ENCODE data around the gene NUDT6.
"Not testable (repeated sequence)": the region's sequence is repeated elsewhere in the genome, so short reads cannot be mapped to it uniquely, and the experiment has no call there.

The NUDT6 gene, protein sequence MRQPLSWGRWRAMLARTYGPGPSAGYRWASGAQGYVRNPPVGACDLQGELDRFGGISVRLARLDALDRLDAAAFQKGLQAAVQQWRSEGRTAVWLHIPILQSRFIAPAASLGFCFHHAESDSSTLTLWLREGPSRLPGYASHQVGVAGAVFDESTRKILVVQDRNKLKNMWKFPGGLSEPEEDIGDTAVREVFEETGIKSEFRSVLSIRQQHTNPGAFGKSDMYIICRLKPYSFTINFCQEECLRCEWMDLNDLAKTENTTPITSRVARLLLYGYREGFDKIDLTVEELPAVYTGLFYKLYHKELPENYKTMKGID

DNA sequence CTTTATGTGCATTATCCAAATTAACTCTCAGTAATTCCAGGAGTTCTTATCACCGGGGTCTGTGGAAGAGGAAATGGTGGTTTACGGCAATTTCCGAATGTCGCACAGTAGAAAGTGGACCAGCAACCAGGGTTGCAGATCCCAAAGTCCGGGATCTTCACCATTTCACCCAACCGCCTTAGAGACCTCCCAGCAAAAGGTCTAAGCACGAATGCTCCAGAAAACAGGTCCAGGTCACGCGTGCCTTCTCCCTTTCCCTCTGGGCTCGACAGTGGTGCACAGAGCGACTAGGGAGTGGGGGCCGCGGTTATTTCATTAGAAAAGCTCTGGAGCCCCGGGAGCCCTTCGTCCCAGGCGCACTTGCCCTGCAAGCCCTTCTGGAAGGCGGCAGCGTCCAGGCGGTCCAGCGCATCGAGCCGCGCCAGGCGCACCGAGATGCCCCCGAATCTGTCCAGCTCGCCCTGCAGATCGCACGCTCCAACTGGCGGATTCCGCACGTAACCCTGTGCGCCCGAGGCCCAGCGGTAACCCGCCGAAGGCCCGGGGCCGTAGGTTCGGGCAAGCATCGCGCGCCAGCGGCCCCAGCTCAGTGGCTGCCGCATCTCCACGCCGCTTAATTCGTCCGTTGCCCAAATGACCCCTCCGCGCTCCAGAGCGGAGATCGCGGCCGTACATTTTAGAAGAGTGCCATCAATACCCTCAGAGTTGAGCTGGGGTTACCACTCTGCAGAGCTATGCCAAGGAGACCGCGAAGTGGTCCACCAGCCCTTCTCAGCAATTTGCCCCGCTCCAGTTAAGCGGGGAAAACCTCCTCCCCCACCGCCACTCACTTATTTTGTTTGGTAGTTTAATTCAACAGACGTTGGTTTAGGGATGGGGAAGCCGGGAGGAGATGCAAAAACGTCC lies at the start of gene NUDT6:
TSS of gene NUDT6 (minus strand) at position 627 of the 906 bp plus-strand sequence. CDS start at position 602, 25 bp downstream.
- Histone ChIP-seq H3K4me1 (ENCODE audit: insufficient read depth, low read length) (peaks cover 8% of the 10 kb centered on the region), H3K9ac (ENCODE audit: low read depth, low read length) (peak within 1 kb of the TSS; percentile 91), H3K36me3 (ENCODE audit: insufficient read depth, low read length) (no peaks in the 10 kb centered on the region), H3K9me3 (ENCODE audit: control insufficient read depth, insufficient read depth, low read length) (no peaks in the 10 kb centered on the region)

DNA sequence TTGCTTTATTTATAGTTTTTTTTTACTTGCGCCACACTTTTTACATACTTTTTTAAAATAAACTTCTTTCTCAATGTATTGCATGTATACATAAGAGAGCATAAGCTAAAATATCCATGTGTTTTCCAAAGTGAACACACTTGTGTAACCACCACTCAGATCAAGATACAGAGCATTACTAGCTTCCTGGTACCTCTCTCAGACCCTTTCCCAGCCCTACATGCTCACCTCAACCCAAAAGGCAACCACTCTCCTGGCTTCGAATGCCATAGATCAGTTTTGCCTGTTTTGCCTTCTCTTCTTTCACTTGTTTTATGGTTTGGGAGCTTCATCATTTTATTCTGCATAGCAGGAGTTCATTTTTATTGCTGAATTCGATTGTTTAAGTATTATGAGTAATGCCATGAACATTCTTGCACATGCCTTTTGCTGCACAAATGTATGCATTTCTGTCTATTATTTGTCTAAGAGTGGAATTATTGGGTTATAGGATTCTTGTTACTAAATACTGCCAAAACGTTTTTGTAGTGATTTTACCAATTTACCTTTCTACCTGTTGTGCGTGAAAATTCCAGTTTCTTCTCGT lies 45.9 kb upstream of the NUDT6 start:
- H3K9ac ChIP-seq (ENCODE audit: low read depth, low read length) = no peak overlapping the region
- no peaks in the 10 kb centered on the region for H3K36me3 ChIP-seq (ENCODE audit: insufficient read depth, low read length)
- no peaks in the 10 kb centered on the region for H3K9me3 ChIP-seq (ENCODE audit: control insufficient read depth, insufficient read depth, low read length)
- H3K4me1 ChIP-seq (ENCODE audit: insufficient read depth, low read length) = no peaks in the 10 kb centered on the region; the same call in 1 of the 2 replicates

DNA sequence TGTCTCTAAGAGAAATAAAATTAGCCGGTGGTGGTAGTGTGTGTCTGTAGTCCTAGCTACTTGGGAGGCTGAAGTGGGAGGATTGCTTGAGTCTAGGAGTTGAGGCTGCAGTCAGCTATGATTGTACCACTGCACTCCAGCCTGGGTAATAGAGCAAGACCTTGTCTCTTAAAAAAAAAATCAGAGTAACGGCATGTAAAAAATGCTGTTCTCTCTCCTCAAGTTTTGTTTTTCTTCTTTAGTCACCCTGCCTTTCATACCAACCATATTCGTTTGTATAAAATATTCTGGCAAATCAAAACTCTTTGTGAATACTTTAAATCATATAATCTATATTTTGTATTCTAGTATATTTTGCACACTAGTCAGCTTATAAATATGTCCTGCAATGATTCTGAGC lies 44.8 kb upstream of the NUDT6 start:
- no peak overlapping the region for H3K9ac ChIP-seq (ENCODE audit: low read depth, low read length)
- no peaks in the 10 kb centered on the region for H3K9me3 ChIP-seq (ENCODE audit: control insufficient read depth, insufficient read depth, low read length)
- no peaks in the 10 kb centered on the region for H3K36me3 ChIP-seq (ENCODE audit: insufficient read depth, low read length)
- no peaks in the 10 kb centered on the region; the same call in 1 of the 2 replicates for H3K4me1 ChIP-seq (ENCODE audit: insufficient read depth, low read length)

DNA sequence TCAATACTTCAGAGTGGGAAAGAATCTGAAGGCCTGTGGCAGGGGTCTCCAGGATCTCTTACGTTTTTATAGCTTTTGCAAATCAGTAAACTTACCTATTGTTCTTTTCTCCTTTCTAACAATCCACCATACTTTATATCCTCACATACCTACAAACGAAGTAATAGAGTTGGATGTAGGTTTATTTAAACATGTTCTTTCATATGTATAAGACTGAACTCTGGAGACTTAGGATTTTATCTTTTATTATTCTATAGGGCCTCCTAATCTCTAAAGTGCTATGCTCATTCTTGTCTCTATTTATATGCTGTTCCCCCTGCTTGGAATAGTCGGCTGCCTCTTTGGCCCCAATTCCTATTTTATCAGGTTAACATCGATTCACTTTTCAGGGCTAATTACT lies 43.8 kb upstream of the NUDT6 start:
- H3K36me3 ChIP-seq (ENCODE audit: insufficient read depth, low read length) = no peaks in the 10 kb centered on the region
- H3K9me3 ChIP-seq (ENCODE audit: control insufficient read depth, insufficient read depth, low read length) = no peaks in the 10 kb centered on the region
- H3K4me1 ChIP-seq (ENCODE audit: insufficient read depth, low read length) = no peaks in the 10 kb centered on the region; the same call in 1 of the 2 replicates
- no peak overlapping the region for H3K9ac ChIP-seq (ENCODE audit: low read depth, low read length)

DNA sequence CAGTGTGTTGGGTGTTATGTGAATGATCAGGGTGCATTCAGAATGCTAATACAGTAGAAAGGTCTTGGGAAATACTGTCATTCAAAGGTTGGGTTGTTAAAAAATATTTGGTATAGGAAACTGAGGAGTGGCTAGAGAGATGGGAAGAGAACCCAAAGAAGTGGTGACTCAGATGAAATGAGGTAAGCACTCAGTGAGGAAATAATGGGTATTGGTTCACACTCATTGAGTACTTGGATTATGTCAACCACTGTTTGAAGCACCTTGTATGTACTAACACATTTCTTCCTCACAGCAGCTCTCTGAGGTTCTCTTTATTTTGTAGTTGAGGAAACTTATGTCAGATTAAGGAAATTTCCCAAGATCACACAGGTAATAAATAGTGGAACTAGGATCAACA lies 40.8 kb upstream of the NUDT6 start:
- Histone ChIP-seq H3K9ac (ENCODE audit: low read depth, low read length) (no peak overlapping the region), H3K4me1 (ENCODE audit: insufficient read depth, low read length) (no peaks in the 10 kb centered on the region; the same call in 1 of the 2 replicates), H3K36me3 (ENCODE audit: insufficient read depth, low read length) (peaks cover 3% of the 10 kb centered on the region; the same call in 1 of the 2 replicates), H3K9me3 (ENCODE audit: control insufficient read depth, insufficient read depth, low read length) (no peaks in the 10 kb centered on the region)

DNA sequence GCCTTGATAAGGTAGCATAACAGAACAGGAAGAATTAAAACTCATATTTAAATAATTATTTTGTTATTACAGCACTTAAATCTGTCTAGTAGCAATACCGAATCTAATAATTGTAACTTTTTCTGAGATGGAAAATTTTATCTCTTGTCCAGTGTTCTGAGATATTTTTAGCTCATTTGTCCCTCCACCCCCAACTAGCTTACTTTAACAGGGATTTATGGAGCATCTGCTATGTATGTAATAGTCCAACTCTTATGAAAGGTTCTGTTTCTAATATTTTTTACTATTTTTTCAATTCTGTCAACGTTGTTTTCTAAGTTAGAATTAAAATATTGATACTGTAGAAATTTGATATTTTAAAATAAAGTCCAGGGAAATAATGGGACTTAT lies 38.2 kb upstream of the NUDT6 start:
- H3K4me1 ChIP-seq (ENCODE audit: insufficient read depth, low read length) = no peaks in the 10 kb centered on the region
- H3K9me3 ChIP-seq (ENCODE audit: control insufficient read depth, insufficient read depth, low read length) = no peaks in the 10 kb centered on the region
- H3K9ac ChIP-seq (ENCODE audit: low read depth, low read length) = no peak overlapping the region
- H3K36me3 ChIP-seq (ENCODE audit: insufficient read depth, low read length) = peaks cover 3% of the 10 kb centered on the region; the same call in 1 of the 2 replicates

DNA sequence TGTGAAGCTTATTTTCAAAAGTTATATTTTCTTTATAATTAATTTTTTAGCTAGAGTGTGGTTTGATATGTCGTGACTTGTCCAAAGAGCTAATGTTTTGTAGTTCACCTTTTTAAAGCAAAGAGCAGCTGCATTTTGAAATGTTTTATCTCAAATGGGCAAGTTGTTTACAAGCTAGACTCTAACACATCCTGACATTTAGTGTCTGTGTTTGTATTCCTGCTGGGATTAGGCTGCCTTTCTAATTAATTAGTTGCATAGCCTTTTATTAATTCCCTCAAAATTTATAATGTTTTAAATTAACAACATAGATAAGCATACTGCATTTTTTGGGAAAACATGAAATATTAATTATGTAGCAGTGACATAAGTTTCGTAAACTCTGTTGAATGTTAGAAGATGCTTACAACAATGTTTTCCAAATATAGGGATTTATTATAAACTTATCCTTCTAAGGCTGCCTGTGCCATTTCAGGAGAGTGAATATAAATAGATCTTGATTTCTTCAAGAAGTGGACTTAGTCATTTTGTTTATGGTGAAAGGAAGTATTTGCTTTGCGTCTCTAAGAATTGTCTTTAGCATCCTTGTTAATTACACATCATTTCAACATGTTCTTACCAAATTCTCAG lies 37.7 kb upstream of the NUDT6 start:
- H3K4me1 ChIP-seq (ENCODE audit: insufficient read depth, low read length) = no peaks in the 10 kb centered on the region
- no peaks in the 10 kb centered on the region for H3K9me3 ChIP-seq (ENCODE audit: control insufficient read depth, insufficient read depth, low read length)
- peaks cover 3% of the 10 kb centered on the region; the same call in 1 of the 2 replicates for H3K36me3 ChIP-seq (ENCODE audit: insufficient read depth, low read length)
- no peak overlapping the region for H3K9ac ChIP-seq (ENCODE audit: low read depth, low read length)

DNA sequence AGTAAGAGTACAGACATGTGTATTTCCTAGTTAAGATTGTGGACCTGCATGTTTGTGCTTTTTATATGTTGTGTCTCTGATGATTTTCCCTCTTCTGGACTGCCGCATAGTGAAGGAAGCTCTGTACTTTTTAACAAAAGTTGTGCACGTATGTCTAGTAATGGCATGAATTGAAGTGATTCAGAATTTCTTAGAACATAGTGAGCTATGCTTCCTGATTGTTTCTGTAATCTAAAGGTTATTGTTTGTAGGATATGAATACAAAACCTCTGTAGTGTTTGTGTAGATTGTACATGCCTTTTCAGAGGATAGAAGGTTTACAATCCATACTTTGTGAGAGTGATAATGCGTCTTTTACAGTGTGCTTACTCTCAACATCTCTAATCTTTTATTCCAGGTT lies 37.0 kb upstream of the NUDT6 start:
- Histone ChIP-seq H3K4me1 (ENCODE audit: insufficient read depth, low read length) (no peaks in the 10 kb centered on the region), H3K9me3 (ENCODE audit: control insufficient read depth, insufficient read depth, low read length) (no peaks in the 10 kb centered on the region), H3K36me3 (ENCODE audit: insufficient read depth, low read length) (peaks cover 3% of the 10 kb centered on the region; the same call in 1 of the 2 replicates), H3K9ac (ENCODE audit: low read depth, low read length) (no peak overlapping the region)

DNA sequence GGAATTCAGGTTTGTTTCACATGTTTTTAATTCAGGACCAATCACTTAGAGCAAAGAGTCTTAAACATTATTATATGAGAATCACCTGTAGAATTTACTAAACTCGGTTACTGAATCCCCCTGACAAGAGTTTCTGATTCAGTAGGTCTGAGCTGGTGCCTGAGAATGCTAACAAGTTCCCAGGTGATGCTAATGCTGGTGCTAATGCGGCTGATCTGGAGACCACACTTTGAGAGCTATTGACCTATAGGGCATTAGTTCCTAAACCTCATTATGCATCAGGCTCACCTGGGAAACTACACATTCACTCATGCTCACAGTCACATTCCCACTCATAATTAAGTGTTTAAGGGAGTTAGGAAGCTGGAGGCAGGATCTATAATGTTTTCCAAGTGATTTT lies 36.1 kb upstream of the NUDT6 start:
- Histone ChIP-seq H3K9me3 (ENCODE audit: control insufficient read depth, insufficient read depth, low read length) (no peaks in the 10 kb centered on the region), H3K36me3 (ENCODE audit: insufficient read depth, low read length) (peaks cover 8% of the 10 kb centered on the region; the same call in 1 of the 2 replicates), H3K4me1 (ENCODE audit: insufficient read depth, low read length) (no peaks in the 10 kb centered on the region), H3K9ac (ENCODE audit: low read depth, low read length) (no peak overlapping the region)

DNA sequence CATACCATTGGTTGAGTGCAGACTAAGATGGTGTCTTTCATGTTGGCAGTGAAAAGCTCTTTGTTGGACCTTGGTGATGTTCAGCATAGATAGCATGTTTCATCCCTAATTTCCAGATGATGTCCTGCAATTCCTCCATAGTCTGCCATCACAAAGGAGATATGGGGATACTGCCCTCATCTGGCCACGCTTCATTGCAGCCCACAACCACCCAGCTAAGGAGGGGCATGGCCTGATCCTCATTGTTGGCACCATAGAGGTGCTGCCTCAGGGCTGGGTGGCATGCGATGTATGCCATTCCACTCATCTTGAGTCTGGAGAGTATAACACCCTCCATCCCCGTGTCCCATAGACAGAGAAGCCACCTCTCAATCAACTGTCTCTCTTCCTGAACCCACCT lies 31.5 kb upstream of the NUDT6 start:
- Histone ChIP-seq H3K4me1 (ENCODE audit: insufficient read depth, low read length) (no peaks in the 10 kb centered on the region), H3K9me3 (ENCODE audit: control insufficient read depth, insufficient read depth, low read length) (no peaks in the 10 kb centered on the region), H3K36me3 (ENCODE audit: insufficient read depth, low read length) (peaks cover 21% of the 10 kb centered on the region)

DNA sequence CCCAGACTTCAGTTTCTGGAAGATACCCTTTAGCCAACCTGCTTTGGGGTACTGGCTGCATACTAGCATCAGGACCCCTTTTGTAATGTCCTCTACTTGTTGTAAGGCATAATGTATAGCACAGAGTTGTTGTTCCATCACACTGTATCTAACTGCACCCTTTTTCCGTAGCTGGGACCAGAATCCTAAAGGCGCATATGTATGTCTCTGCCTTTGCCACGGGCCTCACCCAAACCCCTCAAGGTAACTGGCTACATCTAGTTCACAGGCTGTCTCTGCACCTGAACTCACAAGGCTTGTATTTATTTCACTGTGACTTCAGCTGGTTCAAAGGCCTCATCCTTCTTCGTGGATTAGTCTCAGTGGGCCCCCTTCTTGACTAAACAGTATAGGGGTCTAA lies 29.6 kb upstream of the NUDT6 start:
- no peaks in the 10 kb centered on the region for H3K9me3 ChIP-seq (ENCODE audit: control insufficient read depth, insufficient read depth, low read length)
- peaks cover 25% of the 10 kb centered on the region for H3K36me3 ChIP-seq (ENCODE audit: insufficient read depth, low read length)
- no peak overlapping the region for H3K9ac ChIP-seq (ENCODE audit: low read depth, low read length)
- H3K4me1 ChIP-seq (ENCODE audit: insufficient read depth, low read length) = no peaks in the 10 kb centered on the region

More for the DNA sequence above, 31.5 kb upstream of the NUDT6 start:
- H3K9ac ChIP-seq (ENCODE audit: low read depth, low read length) = no peak overlapping the region

DNA sequence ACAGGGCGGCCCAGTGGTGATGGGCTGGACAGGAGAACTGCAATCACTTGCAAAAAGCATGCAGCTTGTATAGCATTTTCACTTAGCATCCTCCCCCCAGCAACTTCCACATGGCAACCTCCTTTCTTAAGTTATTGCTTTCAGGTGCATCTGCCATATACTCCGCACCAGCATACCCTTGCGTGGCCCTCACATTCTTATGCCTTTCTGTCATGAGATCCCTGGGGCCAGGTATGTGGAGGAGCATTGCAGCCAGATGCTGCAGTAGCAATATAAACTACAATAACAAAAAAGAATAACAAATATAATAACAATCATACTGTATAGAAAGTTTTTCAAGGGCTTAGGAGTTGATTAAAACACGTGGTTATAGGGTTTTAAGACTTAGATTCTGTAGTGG lies 26.3 kb upstream of the NUDT6 start:
- H3K9me3 ChIP-seq (ENCODE audit: control insufficient read depth, insufficient read depth, low read length) = no peaks in the 10 kb centered on the region
- no peaks in the 10 kb centered on the region for H3K4me1 ChIP-seq (ENCODE audit: insufficient read depth, low read length)
- no peak overlapping the region for H3K9ac ChIP-seq (ENCODE audit: low read depth, low read length)
- H3K36me3 ChIP-seq (ENCODE audit: insufficient read depth, low read length) = peaks cover 20% of the 10 kb centered on the region

DNA sequence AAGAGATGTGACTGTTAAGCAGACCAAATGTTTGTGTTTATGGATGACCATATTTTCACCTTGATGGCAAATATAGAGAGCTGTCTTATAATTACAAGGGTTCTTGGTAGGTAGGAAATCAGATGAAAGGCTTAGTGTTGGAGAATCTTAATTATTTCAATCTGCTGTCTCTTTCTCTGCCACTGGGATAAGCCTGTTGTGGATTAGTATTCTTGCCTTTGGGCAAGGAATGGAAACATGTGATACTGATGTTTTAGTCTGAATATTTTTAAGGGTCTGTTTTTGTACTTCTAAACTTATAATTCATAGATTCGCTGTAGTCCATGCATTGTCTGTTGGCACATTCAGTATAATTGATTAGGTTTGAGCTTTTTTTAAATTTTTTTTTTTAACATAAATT lies 23.7 kb upstream of the NUDT6 start:
- Histone ChIP-seq H3K9me3 (ENCODE audit: control insufficient read depth, insufficient read depth, low read length) (no peaks in the 10 kb centered on the region), H3K36me3 (ENCODE audit: insufficient read depth, low read length) (peaks cover 17% of the 10 kb centered on the region), H3K4me1 (ENCODE audit: insufficient read depth, low read length) (no peaks in the 10 kb centered on the region), H3K9ac (ENCODE audit: low read depth, low read length) (no peak overlapping the region)

DNA sequence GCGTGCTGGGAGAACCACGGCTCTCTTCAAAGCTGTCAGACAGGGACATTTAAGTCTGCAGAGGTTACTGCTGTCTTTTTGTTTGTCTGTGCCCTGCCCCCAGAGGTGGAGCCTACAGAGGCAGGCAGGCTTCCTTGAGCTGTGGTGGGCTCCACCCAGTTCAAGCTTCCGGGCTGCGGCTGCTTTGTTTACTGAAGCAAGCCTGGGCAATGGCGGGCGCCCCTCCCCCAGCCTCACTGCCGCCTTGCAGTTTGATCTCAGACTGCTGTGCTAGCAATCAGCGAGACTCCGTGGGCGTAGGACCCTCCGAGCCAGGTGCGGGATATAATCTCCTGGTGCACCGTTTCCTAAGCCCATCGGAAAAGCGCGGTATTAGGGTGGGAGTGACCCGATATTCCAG lies 22.7 kb upstream of the NUDT6 start:
- not testable (repeated sequence) for H3K4me1 ChIP-seq (ENCODE audit: insufficient read depth, low read length); H3K9me3 ChIP-seq (ENCODE audit: control insufficient read depth, insufficient read depth, low read length); H3K9ac ChIP-seq (ENCODE audit: low read depth, low read length)
- peaks cover 17% of the 10 kb centered on the region for H3K36me3 ChIP-seq (ENCODE audit: insufficient read depth, low read length)
